ENCODE results near the gene TIAM2. TPM values are rescaled to one million over a fixed set of nuclear protein-coding genes. Genes with fewer than 3 reads are reported as not detected.
A peak's percentile ranks its signal among the peaks of the same experiment; 100 is the strongest.
"Not testable (repeated sequence)": the region's sequence is repeated elsewhere in the genome, so short reads cannot be mapped to it uniquely, and the experiment has no call there.

Gene TIAM2
- total RNA-seq, 6 donors from 2014 or later, result 5.6 to 25.1 (median 7.7) TPM

DNA sequence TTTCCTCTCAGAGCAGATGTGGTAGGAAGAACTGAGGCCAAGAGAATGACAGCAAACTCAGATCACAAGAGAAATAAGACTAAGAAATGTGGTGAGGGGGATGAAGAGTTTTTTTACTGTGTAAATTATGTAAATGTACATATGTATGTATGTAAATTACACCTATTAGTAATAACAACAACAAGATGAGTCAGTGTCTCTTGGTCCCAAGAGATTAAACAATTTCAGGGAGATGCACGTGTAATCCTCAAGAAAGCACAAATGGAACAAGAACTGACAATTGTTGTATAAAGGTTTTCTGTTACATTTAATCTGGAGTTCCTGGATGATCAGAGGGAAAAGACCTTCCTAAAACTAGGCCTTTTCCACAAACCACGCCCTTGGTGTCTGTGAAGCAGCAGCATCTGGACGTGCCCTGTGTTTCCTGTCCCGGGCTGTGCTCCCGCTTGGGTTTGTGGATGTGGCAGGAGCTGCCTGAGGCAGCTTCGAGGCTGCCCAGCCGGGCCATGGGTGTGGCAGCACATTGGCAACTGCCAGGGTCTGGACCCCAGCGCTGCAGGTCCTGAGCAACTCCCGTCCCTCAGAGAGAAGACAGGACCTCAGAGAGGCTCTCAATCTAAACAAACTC, 269.7 kb downstream of the TIAM2 start:
- WGBS, 2 donors, result 79 to 80% methylated on average over 3 to 9 of the region's 9 CpGs

DNA sequence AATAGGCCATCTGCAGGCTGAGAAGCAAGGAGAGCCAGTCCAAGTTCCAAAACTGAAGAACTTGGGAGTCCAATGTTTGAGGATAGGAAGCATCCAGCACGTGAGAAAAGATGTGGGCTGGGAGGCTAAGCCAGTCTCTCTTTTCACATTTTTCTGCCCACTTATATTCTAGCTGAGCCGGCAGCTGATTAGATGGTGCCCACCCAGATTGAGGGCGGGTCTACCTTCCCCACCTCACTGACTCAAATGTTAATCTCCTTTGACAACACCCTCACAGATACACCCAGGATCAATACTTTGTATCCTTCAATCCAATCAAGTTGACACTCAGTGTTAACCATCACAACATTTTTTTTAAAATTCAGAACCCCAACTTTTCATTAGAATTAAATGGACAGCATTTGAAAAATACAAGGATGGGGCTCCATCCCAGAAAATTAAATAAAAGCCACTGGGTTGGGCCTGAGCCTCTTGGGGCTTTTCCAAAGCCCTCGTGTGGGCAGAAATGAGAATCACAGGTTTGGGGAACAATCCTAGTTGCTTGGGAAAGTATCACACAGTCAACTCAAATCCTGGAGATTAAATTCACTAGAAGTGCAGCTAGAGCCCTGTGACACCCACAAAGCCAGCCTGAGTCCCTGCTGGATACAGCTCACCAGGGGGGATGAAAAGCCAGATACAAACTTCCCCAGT, 270.9 kb downstream of the TIAM2 start:
- no peak for ATAC-seq (ENCODE audit: low FRiP score in 2 of 2)
- TF ChIP-seq, protein P1, sequence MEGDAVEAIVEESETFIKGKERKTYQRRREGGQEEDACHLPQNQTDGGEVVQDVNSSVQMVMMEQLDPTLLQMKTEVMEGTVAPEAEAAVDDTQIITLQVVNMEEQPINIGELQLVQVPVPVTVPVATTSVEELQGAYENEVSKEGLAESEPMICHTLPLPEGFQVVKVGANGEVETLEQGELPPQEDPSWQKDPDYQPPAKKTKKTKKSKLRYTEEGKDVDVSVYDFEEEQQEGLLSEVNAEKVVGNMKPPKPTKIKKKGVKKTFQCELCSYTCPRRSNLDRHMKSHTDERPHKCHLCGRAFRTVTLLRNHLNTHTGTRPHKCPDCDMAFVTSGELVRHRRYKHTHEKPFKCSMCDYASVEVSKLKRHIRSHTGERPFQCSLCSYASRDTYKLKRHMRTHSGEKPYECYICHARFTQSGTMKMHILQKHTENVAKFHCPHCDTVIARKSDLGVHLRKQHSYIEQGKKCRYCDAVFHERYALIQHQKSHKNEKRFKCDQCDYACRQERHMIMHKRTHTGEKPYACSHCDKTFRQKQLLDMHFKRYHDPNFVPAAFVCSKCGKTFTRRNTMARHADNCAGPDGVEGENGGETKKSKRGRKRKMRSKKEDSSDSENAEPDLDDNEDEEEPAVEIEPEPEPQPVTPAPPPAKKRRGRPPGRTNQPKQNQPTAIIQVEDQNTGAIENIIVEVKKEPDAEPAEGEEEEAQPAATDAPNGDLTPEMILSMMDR (IDR thresholded peaks at IDR 0.05), result no peak
- TF ChIP-seq POLR2A (IDR thresholded peaks at IDR 0.05) (no peak), EP300 (IDR thresholded peaks at IDR 0.05) (no peak), POLR2AphosphoS5 (IDR thresholded peaks at IDR 0.05) (no peak)
- Histone ChIP-seq H3K27ac (no peak overlapping the region), H3K9me3 (no peaks in the 10 kb centered on the region), H3K36me3 (no peaks in the 10 kb centered on the region), H3K4me1 (peaks cover 0 to 4% (median 0%) of the 10 kb centered on the region in 4 donors), H3K27me3 (no peaks in the 10 kb centered on the region), H3K4me3 (no peak overlapping the region)
- WGBS, 2 donors, result 91 to 95% methylated on average over 4 of the region's 4 CpGs
- no peak for DNase-seq

More for the DNA sequence above, 269.7 kb downstream of the TIAM2 start:
- Histone ChIP-seq H3K36me3 (peaks cover 0 to 8% (median 2%) of the 10 kb centered on the region in 4 donors), H3K27me3 (no peaks in the 10 kb centered on the region), H3K27ac (no peak overlapping the region), H3K4me1 (peaks cover 0 to 4% (median 0%) of the 10 kb centered on the region in 4 donors), H3K4me3 (no peak overlapping the region), H3K9me3 (no peaks in the 10 kb centered on the region)
- no peak for TF ChIP-seq POLR2AphosphoS5 (IDR thresholded peaks at IDR 0.05)
- no peak for TF ChIP-seq EP300 (IDR thresholded peaks at IDR 0.05)
- TF ChIP-seq, protein P1 (IDR thresholded peaks at IDR 0.05), result no peak
- no peak for TF ChIP-seq POLR2A (IDR thresholded peaks at IDR 0.05)
- ATAC-seq (ENCODE audit: low FRiP score in 2 of 2) (no peak), DNase-seq (peak in 1 of 2 donors; percentile 50)

DNA sequence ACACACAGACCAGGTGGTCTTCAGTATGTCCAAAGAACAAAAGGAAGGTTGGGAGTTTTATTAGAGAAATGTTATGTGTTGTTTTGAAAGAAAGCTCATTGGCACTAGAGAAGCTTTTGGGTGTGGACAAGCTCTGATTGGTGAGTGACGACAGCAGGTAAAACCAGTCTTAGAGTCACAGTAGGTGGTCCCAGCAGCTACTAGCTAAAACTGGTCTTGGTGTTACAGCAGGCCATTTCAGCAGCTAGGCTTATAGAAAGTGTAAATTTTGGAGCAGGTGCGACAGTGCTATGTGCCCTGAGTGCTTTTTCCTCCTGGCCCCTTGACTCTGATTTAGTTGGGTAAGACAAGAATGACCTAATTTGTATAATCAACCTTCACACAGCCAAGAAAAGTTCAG, 272.3 kb downstream of the TIAM2 start:
- H3K9me3 ChIP-seq, result no peaks in the 10 kb centered on the region
- ATAC-seq (ENCODE audit: low FRiP score in 2 of 2) (no peak), DNase-seq (no peak)
- H3K36me3 ChIP-seq, result no peaks in the 10 kb centered on the region
- WGBS, 2 donors, result 93 to 98% methylated on average over 2 of the region's 2 CpGs
- H3K27me3 ChIP-seq, result no peaks in the 10 kb centered on the region
- no peak overlapping the region for H3K4me3 ChIP-seq
- H3K27ac ChIP-seq, result no peak overlapping the region
- H3K4me1 ChIP-seq, result peaks cover 0 to 4% (median 0%) of the 10 kb centered on the region in 4 donors
- no peak for TF ChIP-seq POLR2AphosphoS5 (IDR thresholded peaks at IDR 0.05)
- no peak for TF ChIP-seq POLR2A (IDR thresholded peaks at IDR 0.05)

- H3K9me3 ChIP-seq; ATAC-seq (ENCODE audit: low FRiP score in 2 of 2); H3K4me1 ChIP-seq; DNase-seq; H3K27me3 ChIP-seq; H3K36me3 ChIP-seq; H3K4me3 ChIP-seq; H3K27ac ChIP-seq: not testable (repeated sequence)
- TF ChIP-seq, protein P1 (IDR thresholded peaks at IDR 0.05), result peak in 3 of 6 experiments; percentile 16
- WGBS, 2 donors, result 76 to 80% methylated on average over 3 to 5 of the region's 5 CpGs
Measured at GRCh38 chr6:155268088-155268867, 273.2 kb downstream of the TIAM2 start.

DNA sequence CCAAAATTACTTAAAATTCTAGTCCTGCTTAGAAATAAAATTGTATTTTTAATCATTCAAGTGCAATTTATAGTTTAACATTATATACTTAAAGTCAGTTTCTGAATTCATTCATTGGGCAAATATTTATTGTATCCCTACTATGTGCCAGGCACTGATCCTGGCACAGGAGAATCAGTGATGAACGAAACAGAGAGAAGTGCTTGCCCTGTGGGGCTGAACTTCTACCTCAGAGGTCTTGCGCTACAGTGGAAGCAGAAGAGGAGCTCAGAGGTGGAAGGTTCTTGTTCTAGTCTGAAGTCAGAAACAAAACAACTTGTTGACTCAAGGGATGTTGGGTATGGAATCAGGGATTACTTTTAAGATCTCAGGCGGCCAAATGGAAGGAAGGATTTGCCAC, 274.6 kb downstream of the TIAM2 start:
- 79 to 97% methylated on average over 3 of the region's 3 CpGs for WGBS, 2 donors
- ATAC-seq (ENCODE audit: low FRiP score in 2 of 2) (no peak), DNase-seq (no peak)
- Histone ChIP-seq H3K4me3 (no peak overlapping the region), H3K4me1 (peaks cover 0 to 4% (median 1%) of the 10 kb centered on the region in 4 donors), H3K27me3 (no peaks in the 10 kb centered on the region), H3K9me3 (no peaks in the 10 kb centered on the region), H3K27ac (no peak overlapping the region), H3K36me3 (no peaks in the 10 kb centered on the region)
- TF ChIP-seq POLR2A (IDR thresholded peaks at IDR 0.05), result no peak
- no peak for TF ChIP-seq EP300 (IDR thresholded peaks at IDR 0.05)
- TF ChIP-seq, protein P1 (IDR thresholded peaks at IDR 0.05), result no peak
- no peak for TF ChIP-seq POLR2AphosphoS5 (IDR thresholded peaks at IDR 0.05)

Measured in upper lobe of left lung (tissue), 6 donors.